ENCODE results near the gene LHX5.

- TF ChIP-seq, protein P1, sequence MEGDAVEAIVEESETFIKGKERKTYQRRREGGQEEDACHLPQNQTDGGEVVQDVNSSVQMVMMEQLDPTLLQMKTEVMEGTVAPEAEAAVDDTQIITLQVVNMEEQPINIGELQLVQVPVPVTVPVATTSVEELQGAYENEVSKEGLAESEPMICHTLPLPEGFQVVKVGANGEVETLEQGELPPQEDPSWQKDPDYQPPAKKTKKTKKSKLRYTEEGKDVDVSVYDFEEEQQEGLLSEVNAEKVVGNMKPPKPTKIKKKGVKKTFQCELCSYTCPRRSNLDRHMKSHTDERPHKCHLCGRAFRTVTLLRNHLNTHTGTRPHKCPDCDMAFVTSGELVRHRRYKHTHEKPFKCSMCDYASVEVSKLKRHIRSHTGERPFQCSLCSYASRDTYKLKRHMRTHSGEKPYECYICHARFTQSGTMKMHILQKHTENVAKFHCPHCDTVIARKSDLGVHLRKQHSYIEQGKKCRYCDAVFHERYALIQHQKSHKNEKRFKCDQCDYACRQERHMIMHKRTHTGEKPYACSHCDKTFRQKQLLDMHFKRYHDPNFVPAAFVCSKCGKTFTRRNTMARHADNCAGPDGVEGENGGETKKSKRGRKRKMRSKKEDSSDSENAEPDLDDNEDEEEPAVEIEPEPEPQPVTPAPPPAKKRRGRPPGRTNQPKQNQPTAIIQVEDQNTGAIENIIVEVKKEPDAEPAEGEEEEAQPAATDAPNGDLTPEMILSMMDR (IDR thresholded peaks at IDR 0.05; ENCODE audit: insufficient read depth, low read length, poor library complexity, severe bottlenecking) = no peak
- no peak for TF ChIP-seq EZH2phosphoT487 (conservative IDR thresholded peaks at IDR 0.05; ENCODE audit: low read length)
These were observed 40.9 kb upstream of the LHX5 start for GRCh38 chr12:113512568-113512967.

Measured in SU-DHL-6 (cell line).